GM18909 (cell line): Measurements from ENCODE around the gene VEGFB.

ENCODE experiments used
- ATAC-seq: cut with Tn5 transposase; IDR thresholded peaks from one replicate; pipeline ENCODE4 v1.9.1; 2021; ENCODE audit warnings: mild to moderate bottlenecking; ENCODE audit not compliant: unreplicated experiment, poor library complexity

VEGFB gene

GRCh38 chr11:64275841-64276240, 41.5 kb downstream of the VEGFB start:
- ATAC-seq = no peak

GRCh38 chr11:64276653-64277431, 42.5 kb downstream of the VEGFB start:
- ATAC-seq = no peak

GRCh38 chr11:64278576-64279190, 44.3 kb downstream of the VEGFB start:
- no peak for ATAC-seq

GRCh38 chr11:64281957-64282770, 47.8 kb downstream of the VEGFB start:
- ATAC-seq = no peak

- no peak for ATAC-seq
Observed at GRCh38 chr11:64283092-64283491, 48.7 kb downstream of the VEGFB start.

GRCh38 chr11:64284048-64284961, 49.9 kb downstream of the VEGFB start, which contains the start of gene BAD:
Gene BAD (minus strand): TSS chr11:64284665. CDS start chr11:64284368, 297 bp downstream.
- peak; percentile 73 for ATAC-seq

- peak; percentile 62 for ATAC-seq
Observed at GRCh38 chr11:64284962-64285884, 50.8 kb downstream of the VEGFB start, which contains the start of gene GPR137. Gene GPR137 (plus strand): TSS chr11:64285848. CDS start chr11:64286525, 677 bp downstream.

GRCh38 chr11:64285885-64286800, 51.8 kb downstream of the VEGFB start:
- no peak for ATAC-seq

- no peak for ATAC-seq
Observed at GRCh38 chr11:64286801-64287159, 52.4 kb downstream of the VEGFB start.

- ATAC-seq = no peak
Observed at GRCh38 chr11:64287676-64288352, 53.4 kb downstream of the VEGFB start.

GRCh38 chr11:64288353-64288750, 54.0 kb downstream of the VEGFB start:
- ATAC-seq = no peak
